GM12892 (cell line): Measurements from ENCODE around the gene FGFR2.

Source experiments
- POLR2A ChIP-seq: IDR thresholded peaks from 2 replicates; pipeline ENCODE4 v1.6.1; 2011; ENCODE audit warnings: low read depth, low read length, control low read depth
- POLR2AphosphoS5 ChIP-seq: IDR thresholded peaks from 2 replicates; pipeline ENCODE4 v1.6.1; 2011; ENCODE audit warnings: low read depth, low read length, control low read depth

DNA sequence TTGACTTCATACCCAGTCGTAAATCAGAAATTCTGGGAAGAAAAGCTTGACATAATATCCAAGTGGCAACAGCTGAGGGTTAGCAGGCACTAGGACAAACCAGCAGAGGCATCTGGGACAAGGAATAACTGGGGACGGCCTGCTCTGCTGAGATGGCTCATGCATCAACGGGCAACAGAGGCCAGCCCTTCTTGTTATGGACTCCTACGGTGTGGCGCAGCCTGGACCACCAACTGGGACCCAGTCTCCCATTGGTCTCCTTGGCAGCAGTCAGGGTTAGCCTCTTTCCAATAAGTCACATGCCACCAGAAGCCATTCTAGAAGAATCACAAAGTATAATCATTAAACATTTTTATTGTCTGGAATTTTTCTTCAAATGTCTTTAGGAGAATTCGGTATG lies 15.0 kb downstream of the FGFR2 start:
- no peak for TF ChIP-seq POLR2A
- TF ChIP-seq POLR2AphosphoS5 = no peak
